MM.1S (cell line): Measurements from ENCODE around the gene MINDY4.

Source experiments
- DNase-seq: peaks from one replicate; pipeline ENCODE4 v3.0.0-alpha.2; 2015
- H2AFZ ChIP-seq: fragments of 300-600 bp; sonication (generic); 2 replicates; pipeline ENCODE4 v1.6.0; 2016; ENCODE audit warnings: antibody characterized with exemption, low read length
- H3F3A ChIP-seq: fragments of 300-600 bp; sonication (generic); 2 replicates; pipeline ENCODE4 v1.6.1; 2016; ENCODE audit warnings: mild to moderate bottlenecking, antibody characterized with exemption, low read length, moderate library complexity, mixed read lengths; ENCODE audit not compliant: insufficient read depth
- H3K27ac ChIP-seq: fragments of 300-600 bp; sonication (generic); 2 replicates; pipeline ENCODE4 v1.5.1; 2016; ENCODE audit warnings: mild to moderate bottlenecking, low read length
- H3K27me3 ChIP-seq: fragments of 300-600 bp; sonication (generic); replicated peaks from 2 replicates; pipeline ENCODE4 v1.6.0; 2016; ENCODE audit warnings: low read length; ENCODE audit not compliant: insufficient read depth
- H3K36me3 ChIP-seq: fragments of 300-600 bp; sonication (generic); replicated peaks from 2 replicates; pipeline ENCODE4 v1.6.1; 2016; ENCODE audit warnings: mild to moderate bottlenecking, low read length, mixed read lengths; ENCODE audit not compliant: insufficient read depth
- H3K4me1 ChIP-seq: fragments of 300-600 bp; sonication (generic); 2 replicates; pipeline ENCODE4 v1.6.1; 2016; ENCODE audit warnings: low read length, mixed read lengths
- H3K4me2 ChIP-seq: fragments of 300-600 bp; sonication (generic); 2 replicates; pipeline ENCODE4 v1.6.0; 2016; ENCODE audit warnings: low read depth, low read length
- H3K4me3 ChIP-seq: fragments of 300-600 bp; sonication (generic); 2 replicates; pipeline ENCODE4 v1.5.1; 2016; ENCODE audit warnings: low read length, mixed read lengths
- H3K79me2 ChIP-seq: fragments of 300-600 bp; sonication (generic); 2 replicates; pipeline ENCODE4 v1.6.1; 2016; ENCODE audit warnings: mixed run types, low read length, mixed read lengths
- H3K9ac ChIP-seq: fragments of 300-600 bp; sonication (generic); 2 replicates; pipeline ENCODE4 v1.6.1; 2016; ENCODE audit warnings: low read length, mixed read lengths
- H3K9me2 ChIP-seq: fragments of 300-600 bp; sonication (generic); replicated peaks from 2 replicates; pipeline ENCODE4 v1.6.1; 2016; ENCODE audit warnings: mild to moderate bottlenecking, low read length, mixed read lengths; ENCODE audit not compliant: insufficient read depth
- H3K9me3 ChIP-seq: fragments of 300-600 bp; sonication (generic); replicated peaks from 2 replicates; pipeline ENCODE4 v1.6.1; 2016; ENCODE audit warnings: mild to moderate bottlenecking, low read length, mixed read lengths; ENCODE audit not compliant: insufficient read depth
- H4K20me1 ChIP-seq: fragments of 300-600 bp; sonication (generic); 2 replicates; pipeline ENCODE4 v1.6.1; 2016; ENCODE audit warnings: mild to moderate bottlenecking, low read length, moderate library complexity, mixed read lengths; ENCODE audit not compliant: insufficient read depth
- EZH2 ChIP-seq: fragments of 300-600 bp; sonication (generic); optimal IDR thresholded peaks from 2 replicates; pipeline ENCODE3; 2017; ENCODE audit warnings: low read depth, mild to moderate bottlenecking, antibody characterized with exemption, low read length, mixed read lengths
- EZH2phosphoT487 ChIP-seq: fragments of 300-600 bp; sonication (generic); IDR thresholded peaks from 2 replicates; pipeline ENCODE4 v1.6.1; 2018; ENCODE audit warnings: antibody characterized with exemption, low read length
- TF ChIP-seq, protein P1 (sequence below): fragments of 300-600 bp; sonication (generic); IDR thresholded peaks from 2 replicates; pipeline ENCODE4 v1.5.1; 2016; ENCODE audit warnings: antibody characterized with exemption, low read length, mixed read lengths

Gene MINDY4

DNA sequence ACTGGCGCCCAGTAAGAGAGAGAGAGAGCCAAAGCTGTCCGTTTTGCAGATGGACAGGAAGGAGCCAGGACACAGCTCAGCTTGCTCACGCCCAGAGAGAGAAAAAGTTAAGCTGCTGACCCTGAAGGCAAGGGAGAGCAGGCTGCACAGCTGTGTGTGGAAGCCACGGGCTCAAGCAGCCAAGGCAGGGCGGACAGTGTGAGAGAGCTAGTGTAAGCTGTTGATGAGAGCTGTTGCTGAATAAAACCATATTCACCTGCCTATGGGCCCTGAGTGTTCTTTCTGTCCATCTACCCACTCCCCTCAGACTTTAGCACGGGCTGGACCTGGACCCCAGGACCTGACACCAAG, 13.9 kb upstream of the MINDY4 start:
- Histone ChIP-seq H3K4me2 (no peak overlapping the region), H3F3A (no peaks in the 10 kb centered on the region), H3K9me3 (no peaks in the 10 kb centered on the region), H4K20me1 (no peaks in the 10 kb centered on the region), H3K9me2 (no peaks in the 10 kb centered on the region), H3K4me3 (no peak overlapping the region), H3K27ac (no peak overlapping the region), H3K36me3 (no peaks in the 10 kb centered on the region), H3K27me3 (no peaks in the 10 kb centered on the region; the same call in 1 of the 2 replicates), H3K79me2 (no peaks in the 10 kb centered on the region), H2AFZ (no peak overlapping the region), H3K9ac (no peak overlapping the region), H3K4me1 (no peaks in the 10 kb centered on the region)
- DNase-seq, result no peak
- TF ChIP-seq, protein P1, sequence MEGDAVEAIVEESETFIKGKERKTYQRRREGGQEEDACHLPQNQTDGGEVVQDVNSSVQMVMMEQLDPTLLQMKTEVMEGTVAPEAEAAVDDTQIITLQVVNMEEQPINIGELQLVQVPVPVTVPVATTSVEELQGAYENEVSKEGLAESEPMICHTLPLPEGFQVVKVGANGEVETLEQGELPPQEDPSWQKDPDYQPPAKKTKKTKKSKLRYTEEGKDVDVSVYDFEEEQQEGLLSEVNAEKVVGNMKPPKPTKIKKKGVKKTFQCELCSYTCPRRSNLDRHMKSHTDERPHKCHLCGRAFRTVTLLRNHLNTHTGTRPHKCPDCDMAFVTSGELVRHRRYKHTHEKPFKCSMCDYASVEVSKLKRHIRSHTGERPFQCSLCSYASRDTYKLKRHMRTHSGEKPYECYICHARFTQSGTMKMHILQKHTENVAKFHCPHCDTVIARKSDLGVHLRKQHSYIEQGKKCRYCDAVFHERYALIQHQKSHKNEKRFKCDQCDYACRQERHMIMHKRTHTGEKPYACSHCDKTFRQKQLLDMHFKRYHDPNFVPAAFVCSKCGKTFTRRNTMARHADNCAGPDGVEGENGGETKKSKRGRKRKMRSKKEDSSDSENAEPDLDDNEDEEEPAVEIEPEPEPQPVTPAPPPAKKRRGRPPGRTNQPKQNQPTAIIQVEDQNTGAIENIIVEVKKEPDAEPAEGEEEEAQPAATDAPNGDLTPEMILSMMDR, result no peak
- no peak for TF ChIP-seq EZH2

DNA sequence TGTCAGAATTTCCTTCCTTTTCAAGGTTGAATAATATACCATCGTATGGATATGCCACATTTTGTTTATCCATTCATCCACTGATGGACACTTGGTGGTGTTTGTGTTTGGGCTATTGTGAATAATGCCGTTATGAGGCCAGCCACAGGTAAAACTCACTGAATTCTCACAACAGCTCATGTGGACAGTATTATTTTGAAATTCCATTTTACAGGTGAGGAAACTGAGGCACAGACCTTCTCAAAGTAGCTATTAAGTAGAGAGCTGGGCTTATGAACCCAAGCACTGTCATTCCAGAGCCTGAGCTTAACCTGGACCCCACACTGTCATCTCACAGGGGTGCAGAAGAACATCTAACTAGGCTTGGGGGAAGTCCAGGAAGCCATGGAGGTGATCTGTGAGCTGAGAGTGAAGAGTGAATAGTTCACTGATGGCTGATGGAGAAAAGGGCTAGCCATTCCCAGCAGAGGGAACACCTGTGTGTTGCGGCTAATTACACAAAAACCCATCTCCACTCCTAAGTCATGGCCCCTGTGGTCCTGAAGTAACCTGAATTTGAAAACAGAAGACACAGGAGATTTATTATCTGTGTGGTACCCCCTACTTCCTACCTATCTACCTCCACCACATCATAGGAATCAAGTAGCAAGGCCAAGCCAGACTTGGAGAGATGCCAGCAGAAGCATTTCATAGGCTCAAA, 10.6 kb upstream of the MINDY4 start:
- Histone ChIP-seq H3K36me3 (no peaks in the 10 kb centered on the region), H3K9me3 (no peaks in the 10 kb centered on the region), H3K27me3 (no peaks in the 10 kb centered on the region; the same call in 1 of the 2 replicates), H3K9ac (no peak overlapping the region), H3K27ac (no peak overlapping the region), H3K79me2 (no peaks in the 10 kb centered on the region), H3K4me3 (no peak overlapping the region), H3K4me1 (peaks cover 22% of the 10 kb centered on the region), H3F3A (0 out of 2 replicates have a peak, but pooled peaks cover 6% of the 10 kb centered on the region), H2AFZ (no peak overlapping the region), H3K4me2 (no peak overlapping the region), H3K9me2 (no peaks in the 10 kb centered on the region), H4K20me1 (no peaks in the 10 kb centered on the region)
- DNase-seq, result no peak
- TF ChIP-seq EZH2phosphoT487 (no peak), EZH2 (no peak)
- TF ChIP-seq, protein P1, result no peak

DNA sequence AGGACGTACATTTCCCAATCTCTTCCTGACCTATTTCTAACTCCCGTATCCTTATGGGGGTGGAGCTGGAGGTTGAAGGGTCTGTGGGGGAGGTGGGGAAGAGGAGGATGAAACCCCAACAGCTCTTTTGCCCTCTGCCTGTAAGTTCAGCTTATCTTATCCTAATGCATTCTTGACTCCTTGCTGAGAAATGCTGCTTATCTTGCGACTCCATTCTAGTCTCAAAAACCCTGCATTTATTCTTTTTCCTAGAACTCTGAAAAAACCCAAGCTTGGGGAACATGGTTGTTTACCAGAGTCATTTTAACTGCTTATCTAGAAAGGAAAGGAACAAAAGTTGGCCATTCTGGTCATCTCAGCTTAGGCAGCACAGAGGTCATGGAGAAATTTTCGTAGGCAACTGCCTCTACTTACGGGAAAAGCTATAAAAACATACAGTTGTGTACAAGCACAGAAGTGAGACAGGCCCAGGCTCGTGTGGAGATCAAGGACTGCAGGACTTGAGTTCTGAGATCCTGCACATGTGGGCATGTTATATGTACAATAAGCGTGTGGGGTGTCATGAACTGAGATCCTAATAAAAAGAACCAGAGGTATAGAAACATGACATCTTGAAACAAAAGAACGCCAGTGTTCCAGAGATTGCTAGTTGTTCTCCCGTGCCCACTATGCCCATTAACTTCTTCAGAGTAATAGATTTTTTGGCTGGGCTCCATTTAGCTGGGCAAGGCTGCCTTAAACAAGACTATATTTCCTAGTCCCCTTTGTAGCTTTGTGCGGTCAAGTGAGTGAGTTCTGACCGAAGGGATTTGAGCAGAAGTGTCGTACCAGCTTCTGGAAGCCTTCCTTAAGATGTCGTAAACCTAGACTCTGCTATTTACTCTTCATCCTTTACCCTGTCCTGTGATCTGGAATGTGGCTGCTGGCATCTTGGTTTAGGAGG, 9.7 kb upstream of the MINDY4 start:
- no peaks in the 10 kb centered on the region for H3K9me2 ChIP-seq
- no peak overlapping the region for H3K4me3 ChIP-seq
- 0 out of 2 replicates have a peak, but pooled peaks cover 6% of the 10 kb centered on the region for H3F3A ChIP-seq
- no peak overlapping the region for H3K27ac ChIP-seq
- H3K4me1 ChIP-seq, result peaks cover 22% of the 10 kb centered on the region
- no peaks in the 10 kb centered on the region for H4K20me1 ChIP-seq
- H3K36me3 ChIP-seq, result no peaks in the 10 kb centered on the region
- no peaks in the 10 kb centered on the region; the same call in 1 of the 2 replicates for H3K27me3 ChIP-seq
- DNase-seq, result no peak
- H3K9ac ChIP-seq, result no peak overlapping the region
- no peak overlapping the region for H3K4me2 ChIP-seq
- no peak for TF ChIP-seq EZH2phosphoT487
- no peak for TF ChIP-seq EZH2
- TF ChIP-seq, protein P1, result no peak
- no peak overlapping the region for H2AFZ ChIP-seq
- no peaks in the 10 kb centered on the region for H3K9me3 ChIP-seq
- H3K79me2 ChIP-seq, result no peaks in the 10 kb centered on the region
